Measurements from ENCODE around the gene SLC5A10. TPM values are rescaled to one million over a fixed set of nuclear protein-coding genes. Genes with fewer than 3 reads are reported as not detected.

The SLC5A10 gene
- total RNA-seq, 1 experiment from 2014 or later, result not detected

DNA sequence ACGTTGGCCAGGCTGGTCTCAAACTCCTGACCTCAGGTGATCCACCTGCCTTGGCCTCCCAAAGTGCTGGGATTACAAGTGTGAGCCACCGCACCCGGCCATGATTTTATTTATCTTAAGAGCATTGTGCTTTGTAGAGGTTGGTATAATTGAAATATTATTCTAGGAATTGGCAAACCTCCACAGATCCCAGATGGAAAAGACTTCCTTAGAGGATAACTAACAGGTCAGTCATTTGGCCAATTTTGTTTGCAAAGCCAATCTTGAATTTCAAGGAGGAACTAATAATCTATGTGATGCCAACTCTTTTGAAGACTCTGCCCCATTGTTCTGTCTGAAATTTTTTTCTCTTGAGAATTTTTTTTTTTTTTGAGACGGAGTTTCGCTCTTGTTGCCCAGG is 46.7 kb upstream of the SLC5A10 start:
- CTCF ChIA-PET, result no interaction called here
- TF ChIP-seq, protein P1, sequence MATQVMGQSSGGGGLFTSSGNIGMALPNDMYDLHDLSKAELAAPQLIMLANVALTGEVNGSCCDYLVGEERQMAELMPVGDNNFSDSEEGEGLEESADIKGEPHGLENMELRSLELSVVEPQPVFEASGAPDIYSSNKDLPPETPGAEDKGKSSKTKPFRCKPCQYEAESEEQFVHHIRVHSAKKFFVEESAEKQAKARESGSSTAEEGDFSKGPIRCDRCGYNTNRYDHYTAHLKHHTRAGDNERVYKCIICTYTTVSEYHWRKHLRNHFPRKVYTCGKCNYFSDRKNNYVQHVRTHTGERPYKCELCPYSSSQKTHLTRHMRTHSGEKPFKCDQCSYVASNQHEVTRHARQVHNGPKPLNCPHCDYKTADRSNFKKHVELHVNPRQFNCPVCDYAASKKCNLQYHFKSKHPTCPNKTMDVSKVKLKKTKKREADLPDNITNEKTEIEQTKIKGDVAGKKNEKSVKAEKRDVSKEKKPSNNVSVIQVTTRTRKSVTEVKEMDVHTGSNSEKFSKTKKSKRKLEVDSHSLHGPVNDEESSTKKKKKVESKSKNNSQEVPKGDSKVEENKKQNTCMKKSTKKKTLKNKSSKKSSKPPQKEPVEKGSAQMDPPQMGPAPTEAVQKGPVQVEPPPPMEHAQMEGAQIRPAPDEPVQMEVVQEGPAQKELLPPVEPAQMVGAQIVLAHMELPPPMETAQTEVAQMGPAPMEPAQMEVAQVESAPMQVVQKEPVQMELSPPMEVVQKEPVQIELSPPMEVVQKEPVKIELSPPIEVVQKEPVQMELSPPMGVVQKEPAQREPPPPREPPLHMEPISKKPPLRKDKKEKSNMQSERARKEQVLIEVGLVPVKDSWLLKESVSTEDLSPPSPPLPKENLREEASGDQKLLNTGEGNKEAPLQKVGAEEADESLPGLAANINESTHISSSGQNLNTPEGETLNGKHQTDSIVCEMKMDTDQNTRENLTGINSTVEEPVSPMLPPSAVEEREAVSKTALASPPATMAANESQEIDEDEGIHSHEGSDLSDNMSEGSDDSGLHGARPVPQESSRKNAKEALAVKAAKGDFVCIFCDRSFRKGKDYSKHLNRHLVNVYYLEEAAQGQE (IDR thresholded peaks at IDR 0.05; ENCODE audit: insufficient read depth in 1 of 2, low read depth in 2 of 2, low read length in 1 of 2), result no peak
- no peak for TF ChIP-seq TCF7L2 (IDR thresholded peaks at IDR 0.05; ENCODE audit: low read depth, low read length)
- no peak for TF ChIP-seq SIN3A (IDR thresholded peaks at IDR 0.05; ENCODE audit: borderline replicate concordance, insufficient read depth, low read depth, low read length)
- no peak for TF ChIP-seq POLR2AphosphoS5 (IDR thresholded peaks at IDR 0.05; ENCODE audit: low read depth, low read length)
- TF ChIP-seq, protein P2, sequence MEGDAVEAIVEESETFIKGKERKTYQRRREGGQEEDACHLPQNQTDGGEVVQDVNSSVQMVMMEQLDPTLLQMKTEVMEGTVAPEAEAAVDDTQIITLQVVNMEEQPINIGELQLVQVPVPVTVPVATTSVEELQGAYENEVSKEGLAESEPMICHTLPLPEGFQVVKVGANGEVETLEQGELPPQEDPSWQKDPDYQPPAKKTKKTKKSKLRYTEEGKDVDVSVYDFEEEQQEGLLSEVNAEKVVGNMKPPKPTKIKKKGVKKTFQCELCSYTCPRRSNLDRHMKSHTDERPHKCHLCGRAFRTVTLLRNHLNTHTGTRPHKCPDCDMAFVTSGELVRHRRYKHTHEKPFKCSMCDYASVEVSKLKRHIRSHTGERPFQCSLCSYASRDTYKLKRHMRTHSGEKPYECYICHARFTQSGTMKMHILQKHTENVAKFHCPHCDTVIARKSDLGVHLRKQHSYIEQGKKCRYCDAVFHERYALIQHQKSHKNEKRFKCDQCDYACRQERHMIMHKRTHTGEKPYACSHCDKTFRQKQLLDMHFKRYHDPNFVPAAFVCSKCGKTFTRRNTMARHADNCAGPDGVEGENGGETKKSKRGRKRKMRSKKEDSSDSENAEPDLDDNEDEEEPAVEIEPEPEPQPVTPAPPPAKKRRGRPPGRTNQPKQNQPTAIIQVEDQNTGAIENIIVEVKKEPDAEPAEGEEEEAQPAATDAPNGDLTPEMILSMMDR (IDR thresholded peaks at IDR 0.05), result no peak
- DNase-seq (ENCODE audit: low read depth, low spot score), result no peak
- Histone ChIP-seq H3K4me3 (ENCODE audit: low read depth in 2 of 2, low read length in 2 of 2) (no peak overlapping the region), H3K36me3 (ENCODE audit: control insufficient read depth, insufficient read depth, low read length) (no peaks in the 10 kb centered on the region; the same call in 1 of the 2 replicates), H3K9me3 (ENCODE audit: control insufficient read depth, insufficient read depth, low read depth, low read length) (no peaks in the 10 kb centered on the region), H3K4me1 (ENCODE audit: control insufficient read depth, insufficient read depth, low read length) (no peaks in the 10 kb centered on the region), H3K27me3 (ENCODE audit: control insufficient read depth, insufficient read depth, low read length) (no peaks in the 10 kb centered on the region), H3K27ac (ENCODE audit: low read length) (no peak overlapping the region)
- intact Hi-C loops (cut with micrococcal nuclease; ENCODE audit: unreplicated experiment) (no loop called here), in situ Hi-C loops (cut with HindIII; ENCODE audit: low pct_unique_long_range_greater_than_20kb, low sequenced_read_pairs) (no loop called here)
- BruUV-seq (replicated peaks), result no TSS peak
- POLR2A ChIA-PET, result no interaction called here
- no peak for ATAC-seq

DNA sequence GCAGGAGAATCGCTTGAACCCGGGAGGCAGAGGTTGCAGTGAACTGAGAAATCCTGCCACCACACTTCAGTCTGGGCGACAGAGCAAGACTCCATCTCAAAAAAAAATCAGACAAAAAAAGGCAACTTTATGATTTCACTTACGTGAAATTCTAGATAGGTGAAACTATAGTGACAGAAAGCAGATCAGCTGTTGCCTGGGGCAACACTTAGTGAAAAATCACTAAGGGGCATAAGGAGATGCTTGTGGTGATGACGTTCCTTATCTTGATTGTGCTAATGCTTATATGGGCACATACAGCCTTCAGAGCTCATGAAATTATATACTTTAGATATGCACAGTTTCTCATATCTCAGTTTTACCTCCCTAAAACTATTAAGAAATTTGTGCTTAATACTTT is 41.6 kb upstream of the SLC5A10 start:
- TF ChIP-seq SIN3A (IDR thresholded peaks at IDR 0.05; ENCODE audit: borderline replicate concordance, insufficient read depth, low read depth, low read length), result no peak
- TF ChIP-seq, protein P1 (IDR thresholded peaks at IDR 0.05; ENCODE audit: insufficient read depth in 1 of 2, low read depth in 2 of 2, low read length in 1 of 2), result no peak
- H3K9me3 ChIP-seq (ENCODE audit: control insufficient read depth, insufficient read depth, low read depth, low read length), result no peaks in the 10 kb centered on the region
- ATAC-seq (no peak), DNase-seq (ENCODE audit: low read depth, low spot score) (no peak)
- ChIA-PET CTCF (no interaction called here), POLR2A (no interaction called here)
- intact Hi-C loops (cut with micrococcal nuclease; ENCODE audit: unreplicated experiment), result no loop called here
- no peaks in the 10 kb centered on the region; the same call in 1 of the 2 replicates for H3K36me3 ChIP-seq (ENCODE audit: control insufficient read depth, insufficient read depth, low read length)
- BruUV-seq (replicated peaks), result no TSS peak
- H3K27ac ChIP-seq (ENCODE audit: low read length), result no peak overlapping the region
- H3K4me1 ChIP-seq (ENCODE audit: control insufficient read depth, insufficient read depth, low read length), result no peaks in the 10 kb centered on the region
- no peaks in the 10 kb centered on the region for H3K27me3 ChIP-seq (ENCODE audit: control insufficient read depth, insufficient read depth, low read length)
- H3K4me3 ChIP-seq (ENCODE audit: low read depth in 2 of 2, low read length in 2 of 2), result no peak overlapping the region
- in situ Hi-C loops (cut with HindIII; ENCODE audit: low pct_unique_long_range_greater_than_20kb, low sequenced_read_pairs), result no loop called here

All from Panc1 (cell line).